ENCODE data around the gene FERMT3. TPM values are rescaled to one million over a fixed set of nuclear protein-coding genes. Genes with fewer than 3 reads are reported as not detected.

Gene FERMT3
- total and polyA plus RNA-seq, 2 of the 8 experiments (the other 6 are each of a cell fraction or from before 2014, with no cell fraction given), result 1.4 to 3.7 TPM

GRCh38 chr11:64185175-64185692, 21.3 kb upstream of the FERMT3 start:
- peak overlapping the region; percentile 55 to 87 (median 77) for H3K4me3 ChIP-seq (ENCODE audit: extremely low read depth in 1 of 4, insufficient read depth in 2 of 4, low read depth in 3 of 4, low read length in 4 of 4)
- H2BK5ac ChIP-seq (ENCODE audit: low read depth, low read length), result peak overlapping the region; percentile 92
- H2AK5ac ChIP-seq (ENCODE audit: low read depth, low read length), result no peak overlapping the region; the same call in 1 of the 2 replicates
- H4K91ac ChIP-seq (replicated peaks; ENCODE audit: insufficient read length, low read length), result peak overlapping the region; percentile 83
- peaks cover 12 to 23% of the 10 kb centered on the region in 2 experiments for H3K79me2 ChIP-seq (ENCODE audit: control insufficient read depth in 1 of 2, insufficient read depth in 2 of 2, low read length in 2 of 2)
- peaks cover 2% of the 10 kb centered on the region; the same call in 1 of the 2 replicates for H3K79me1 ChIP-seq (ENCODE audit: low read depth, low read length)
- H3K56ac ChIP-seq (replicated peaks; ENCODE audit: insufficient read length, low read depth, low read length), result peak overlapping the region; percentile 50
- ChIA-PET CTCF (ENCODE audit: partially characterized antibody) (interaction anchor here (0.5 to 2.3 kb wide), 18 partner anchors 11 to 185 kb away, joined by 3 to 8 read pairs (median 3); partner anchors contain the start of genes NUDT22, PLCB3 and TRPT1), POLR2A (ENCODE audit: partially characterized antibody) (interaction anchor here (0.6 to 12.4 kb wide), 39 partner anchors 10 to 1331 kb away, joined by 3 to 186 read pairs (median 4); partner anchors contain the start of genes FERMT3, FKBP2, MACROD1 and NUDT22)
- H2BK15ac ChIP-seq (ENCODE audit: low read length), result no peak overlapping the region
- H4K8ac ChIP-seq (ENCODE audit: extremely low read depth, insufficient read depth, low read length), result peak overlapping the region; percentile 95; the same call in 1 of the 2 replicates
- H3K9ac ChIP-seq (replicated peaks in 1 of 4; ENCODE audit: extremely low read depth in 1 of 4, low read depth in 3 of 4, low read length in 3 of 4), result peak overlapping the region; percentile 84 to 95 (median 89)
- peaks cover 0 to 9% (median 4%) of the 10 kb centered on the region in 4 experiments; a peak in 6 of 7 replicates for H3K4me1 ChIP-seq (replicated peaks in 1 of 4; ENCODE audit: control insufficient read depth in 3 of 4, insufficient read depth in 4 of 4, low read length in 3 of 4)
- H3K9me3 ChIP-seq (ENCODE audit: insufficient read depth in 2 of 2, low read depth in 1 of 2, low read length in 1 of 2), result no peaks in the 10 kb centered on the region
- peaks cover 9 to 23% of the 10 kb centered on the region in 2 experiments for H4K20me1 ChIP-seq (replicated peaks in 1 of 2; ENCODE audit: control insufficient read depth in 1 of 2, insufficient read depth in 2 of 2, low read length in 2 of 2)
- no peak overlapping the region for H3K23ac ChIP-seq (ENCODE audit: insufficient read length)
- no peak overlapping the region for H2BK20ac ChIP-seq (ENCODE audit: low read length)
- peak overlapping the region; percentile 98 for H3K18ac ChIP-seq (ENCODE audit: extremely low read depth, low read length)
- peaks cover 9% of the 10 kb centered on the region for H3K23me2 ChIP-seq (ENCODE audit: low read depth, low read length)
- H3K4ac ChIP-seq (replicated peaks; ENCODE audit: insufficient read length, low read depth, low read length), result peak overlapping the region; percentile 71
- peak overlapping the region; percentile 87 to 96 for H3K4me2 ChIP-seq (ENCODE audit: insufficient read depth in 1 of 2, low read depth in 2 of 2, low read length in 2 of 2)
- peaks cover 0 to 4% (median 0%) of the 10 kb centered on the region in 4 experiments; a peak in 1 of 8 replicates for H3K36me3 ChIP-seq (ENCODE audit: control insufficient read depth in 2 of 4, insufficient read depth in 4 of 4, low read length in 3 of 4)
- H4K5ac ChIP-seq (ENCODE audit: insufficient read length, low read depth, low read length), result peak overlapping the region; percentile 84
- H2BK120ac ChIP-seq (replicated peaks; ENCODE audit: low read depth, low read length), result no peak overlapping the region
- no peaks in the 10 kb centered on the region for H3K27me3 ChIP-seq (replicated peaks in 1 of 4; ENCODE audit: control insufficient read depth in 3 of 4, extremely low read depth in 1 of 4, insufficient read depth in 3 of 4, low read length in 3 of 4)
- WGBS, 2 experiments (ENCODE audit: extremely low coverage in 1 of 2, insufficient coverage in 1 of 2, insufficient read length in 1 of 2, insufficient replicate concordance in 2 of 2, low coverage in 1 of 2, low lambda C conversion rate in 2 of 2, missing lambda C conversion rate in 1 of 2), result 1% methylated on average over 44 of the region's 52 CpGs; no CpG with 5 or more reads in 1 of the 2 experiments
- H3K14ac ChIP-seq (ENCODE audit: insufficient read length), result no peak overlapping the region
- H2AFZ ChIP-seq (ENCODE audit: low read length), result no peak overlapping the region
- peak overlapping the region; percentile 88 for H2BK12ac ChIP-seq (ENCODE audit: low read depth, low read length)
- no peak for DNase-seq (ENCODE audit: low read depth in 1 of 2, low spot score in 2 of 2)
- peak overlapping the region; percentile 87 for H3K27ac ChIP-seq (ENCODE audit: low read depth, low read length)
- no peak for FAIRE-seq
- TF ChIP-seq SUZ12 (IDR thresholded peaks at IDR 0.05; ENCODE audit: low read length) (no peak), ATF3 (IDR thresholded peaks at IDR 0.05; ENCODE audit: insufficient read depth, low read depth, low read length) (peak; percentile 64; the same call in 1 of the 2 replicates), TBP (IDR thresholded peaks at IDR 0.05; ENCODE audit: low read depth, low read length) (peak; percentile 97; the same call in 1 of the 2 replicates), SAP30 (IDR thresholded peaks at IDR 0.05; ENCODE audit: insufficient read depth, insufficient replicate concordance, low read length) (no peak), GTF2F1 (IDR thresholded peaks at IDR 0.05; ENCODE audit: borderline replicate concordance, low read depth, low read length) (peak; percentile 85), SIX5 (IDR thresholded peaks at IDR 0.05; ENCODE audit: low read depth, low read length) (no peak), CHD2 (IDR thresholded peaks at IDR 0.05; ENCODE audit: low read length) (no peak), POLR2AphosphoS5 (IDR thresholded peaks at IDR 0.05; ENCODE audit: low read depth, low read length) (peak; percentile 84), RBBP5 (IDR thresholded peaks at IDR 0.05; ENCODE audit: borderline replicate concordance, low read depth, low read length) (no peak), RNF2 (IDR thresholded peaks at IDR 0.05; ENCODE audit: borderline replicate concordance, low read depth, low read length, missing control alignments, poor library complexity, severe bottlenecking) (no peak), POLR2A (IDR thresholded peaks at IDR 0.05; ENCODE audit: control extremely low read depth in 1 of 2, low read depth in 2 of 2, low read length in 2 of 2) (peak; percentile 95 to 96), EGR1 (IDR thresholded peaks at IDR 0.05; ENCODE audit: borderline replicate concordance, low read depth, low read length) (peak; percentile 35; the same call in 1 of the 2 replicates)

All from H1 (cell line).